TTC549 (cell line): ENCODE data around the gene AGR3.

ENCODE experiments used
- FAIRE-seq: peaks from 2 replicates; lab custom pipeline; 2012; peaks lifted over from hg19 to GRCh38; lab: Jason Lieb, UNC

Gene AGR3

DNA sequence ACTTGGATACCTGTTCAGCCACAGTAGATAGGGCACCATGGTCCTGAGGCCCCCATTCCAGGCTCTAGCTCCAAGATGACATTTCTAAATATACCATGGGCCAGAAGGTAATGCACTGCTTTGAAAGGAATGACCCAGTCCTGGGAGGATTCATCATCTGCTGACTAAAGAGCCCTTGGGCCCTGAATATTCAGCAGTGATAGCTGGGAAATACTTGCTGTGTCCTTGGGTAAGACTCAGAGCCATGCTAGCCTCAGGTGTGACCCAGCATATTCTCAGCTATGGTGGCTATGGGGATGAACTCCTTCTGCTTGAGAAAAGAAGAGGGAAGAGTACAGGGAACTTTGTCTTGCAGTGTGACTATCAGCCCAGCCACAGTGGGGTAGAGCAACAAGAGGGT is 55.7 kb downstream of the AGR3 start:
- no peak for FAIRE-seq

DNA sequence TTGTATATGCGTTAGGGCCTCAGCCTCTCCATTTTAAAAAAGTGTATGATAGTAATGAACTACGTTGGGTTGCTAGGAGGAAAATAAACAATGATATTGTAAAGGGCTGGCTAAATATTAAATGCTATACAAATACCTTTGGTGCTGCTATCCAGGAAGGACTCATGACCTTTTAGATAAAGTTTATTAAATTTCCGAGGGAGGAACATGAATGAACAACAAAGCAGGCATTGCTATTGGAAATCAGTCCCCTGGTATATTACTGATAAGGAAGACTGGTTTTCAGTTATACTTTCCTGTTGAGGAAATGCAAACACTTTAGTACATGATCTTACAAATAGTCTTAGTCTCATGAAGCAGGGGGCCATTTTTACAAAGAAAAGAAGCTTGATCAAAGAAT is 59.8 kb downstream of the AGR3 start:
- no peak for FAIRE-seq

- FAIRE-seq: no peak
Measured at GRCh38 chr7:16818732-16819131, 63.1 kb downstream of the AGR3 start.

- FAIRE-seq: no peak
Measured at GRCh38 chr7:16817536-16817935, 64.2 kb downstream of the AGR3 start.

- FAIRE-seq: no peak
Measured at GRCh38 chr7:16816824-16817223, 65.0 kb downstream of the AGR3 start.

GRCh38 chr7:16815001-16815400 is 66.8 kb downstream of the AGR3 start:
- FAIRE-seq: no peak

DNA sequence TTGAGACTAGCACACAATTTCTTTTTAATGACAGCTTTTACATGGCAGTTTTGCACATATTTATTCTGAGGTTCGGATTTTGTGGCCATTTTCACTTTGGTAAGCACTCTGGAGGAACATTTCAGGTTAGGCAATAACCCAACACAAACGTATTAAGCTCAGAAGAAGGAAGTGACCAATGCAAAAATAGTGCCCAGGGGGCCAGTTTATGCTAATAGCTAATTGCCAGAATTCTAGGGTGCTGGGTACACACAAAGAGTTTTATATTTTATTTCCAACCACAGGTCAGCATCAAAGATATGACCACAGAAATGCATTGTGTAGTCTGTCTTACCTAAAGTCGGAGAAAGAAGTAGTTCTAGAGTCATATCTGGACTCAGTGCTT is 68.6 kb downstream of the AGR3 start:
- no peak for FAIRE-seq

GRCh38 chr7:16812542-16813231 is 69.1 kb downstream of the AGR3 start:
- no peak for FAIRE-seq

DNA sequence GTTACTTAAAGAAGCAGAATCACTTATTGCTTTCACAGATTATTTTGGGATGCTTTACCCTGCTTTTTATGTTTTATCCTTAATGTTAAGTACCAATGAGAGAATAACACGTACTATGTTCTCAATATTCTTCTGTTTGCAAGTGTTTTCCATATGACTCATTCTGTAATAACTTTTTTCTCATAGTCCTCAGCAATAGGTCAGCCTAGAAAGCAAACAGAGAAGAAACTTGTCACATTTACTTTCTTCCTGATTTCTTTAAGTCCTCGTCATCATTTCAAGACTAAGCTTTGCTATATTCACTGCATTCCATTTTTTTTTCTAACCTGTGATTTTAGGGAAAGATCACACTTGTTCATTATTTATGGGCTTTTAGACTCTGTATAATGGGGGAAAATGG is 70.2 kb downstream of the AGR3 start:
- FAIRE-seq: no peak

DNA sequence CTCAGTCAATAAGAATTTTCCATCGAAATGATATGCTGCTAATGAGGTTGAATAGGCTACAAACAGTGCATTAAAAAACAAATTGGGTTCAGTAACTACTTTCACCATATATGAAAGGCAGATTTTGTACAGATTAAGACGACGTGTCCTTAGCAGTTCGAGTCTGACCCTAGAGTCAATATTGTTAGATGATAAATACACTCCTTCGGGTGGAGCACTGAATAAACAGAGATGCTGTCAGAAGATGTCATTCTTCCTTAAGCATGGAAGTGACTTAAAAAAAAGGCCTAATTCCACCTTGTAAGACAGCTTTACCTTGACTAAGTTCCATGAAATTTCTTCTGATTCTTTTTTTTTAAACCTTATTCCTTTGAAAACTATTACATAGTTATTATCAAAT is 71.2 kb downstream of the AGR3 start:
- FAIRE-seq: no peak

DNA sequence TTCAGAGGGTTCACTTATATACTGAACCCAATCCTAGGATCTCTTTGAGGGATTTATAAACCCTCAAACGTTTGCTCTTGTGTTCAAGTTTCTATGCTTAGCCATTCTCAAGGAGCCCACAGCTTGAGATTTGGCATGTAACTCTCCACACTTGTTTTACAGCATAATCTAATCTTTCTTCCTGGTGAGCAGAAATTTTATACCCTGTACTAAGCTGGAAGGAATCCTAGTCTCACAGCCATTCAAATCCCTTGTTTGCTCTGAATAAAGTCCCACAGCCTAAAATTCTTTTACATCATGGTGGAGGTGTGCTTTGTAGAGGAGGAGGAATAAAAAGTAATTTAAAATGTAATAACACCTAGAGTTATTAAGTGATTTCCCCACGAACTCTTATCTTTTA is 71.7 kb downstream of the AGR3 start:
- FAIRE-seq: no peak
